Left colon (tissue), 2 donors: ENCODE data around the gene FOXL2NB. TPM values are rescaled to one million over a fixed set of nuclear protein-coding genes. Genes with fewer than 3 reads are reported as not detected.

ENCODE experiments used
- ATAC-seq: fragments of 200-7000 bp; cut with Tn5 transposase; one replicate; pipeline ENCODE4 v1.9.1; 2020; ENCODE audit warnings: mild to moderate bottlenecking, moderate library complexity
- DNase-seq, 2 donors: peaks; one replicate each; pipeline ENCODE4 v3.0.0-alpha.2; 2020
- intact Hi-C, 2 donors: fragments of 100-400 bp; cut with DNase I in 1 of 2; cut with micrococcal nuclease in 1 of 2; formaldehyde crosslinking; loops; one replicate each; pipeline versions ENCODE4 v1.11.2 to v1.14.0; 2022; cut with DNase I, micrococcal nuclease
- total RNA-seq, 2 donors: library from RNA; stranded (reverse); fragmentation: NEBNext Ultra II Directional; extraction: Animal tissue kit (Norgen Biotek cat#: 25700); gene quantifications; one replicate each; pipeline ENCODE4 v1.2.1, GENCODE V29; 2021
- donor health status: DM: no; HTN: no; CAD: no.
- donor health status: DM: yes; HTN: yes; CAD: no.

The FOXL2NB gene
- total RNA-seq, 2 donors from 2014 or later: not detected

DNA sequence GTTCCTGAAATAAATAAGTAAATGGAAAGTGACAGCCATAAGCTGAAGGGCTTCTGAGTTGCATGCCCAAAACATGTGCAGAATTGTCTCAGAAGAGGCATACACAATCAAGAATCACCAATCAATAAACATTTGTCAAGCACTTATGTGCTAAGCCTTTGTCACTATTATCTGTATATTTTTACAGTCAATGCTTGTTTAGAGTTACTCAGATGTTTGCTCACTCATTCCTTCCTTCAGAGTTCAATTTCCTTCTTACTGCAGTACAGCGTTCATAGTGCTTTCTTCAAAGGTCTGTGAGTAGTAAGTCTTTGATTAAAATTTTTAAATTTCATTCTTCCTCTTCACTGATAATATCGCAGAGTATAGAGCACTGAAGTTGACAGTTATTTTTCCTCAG is 17.2 kb downstream of the FOXL2NB start:
- intact Hi-C loops: no loop called here
- ATAC-seq (no peak), DNase-seq (no peak)

DNA sequence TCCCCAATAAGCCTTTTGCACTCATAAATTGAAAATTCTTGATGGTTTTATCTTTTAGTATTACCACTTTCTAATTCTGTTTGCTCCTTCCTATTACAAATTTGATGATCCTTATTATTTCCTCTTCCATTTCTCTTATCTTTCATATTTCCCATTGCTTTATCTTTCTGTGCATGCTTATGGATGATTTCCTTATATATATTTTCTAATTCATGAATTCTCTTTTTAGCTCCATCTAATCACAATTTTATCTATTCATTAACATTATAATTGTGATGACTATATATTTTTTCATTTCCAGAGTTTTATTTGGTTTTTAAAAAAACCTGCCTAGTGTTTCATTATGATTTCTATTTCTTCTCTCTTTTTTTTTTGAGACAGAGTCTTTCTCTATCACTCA is 17.9 kb downstream of the FOXL2NB start:
- ATAC-seq: no peak
- intact Hi-C loops: no loop called here
- DNase-seq: no peak

DNA sequence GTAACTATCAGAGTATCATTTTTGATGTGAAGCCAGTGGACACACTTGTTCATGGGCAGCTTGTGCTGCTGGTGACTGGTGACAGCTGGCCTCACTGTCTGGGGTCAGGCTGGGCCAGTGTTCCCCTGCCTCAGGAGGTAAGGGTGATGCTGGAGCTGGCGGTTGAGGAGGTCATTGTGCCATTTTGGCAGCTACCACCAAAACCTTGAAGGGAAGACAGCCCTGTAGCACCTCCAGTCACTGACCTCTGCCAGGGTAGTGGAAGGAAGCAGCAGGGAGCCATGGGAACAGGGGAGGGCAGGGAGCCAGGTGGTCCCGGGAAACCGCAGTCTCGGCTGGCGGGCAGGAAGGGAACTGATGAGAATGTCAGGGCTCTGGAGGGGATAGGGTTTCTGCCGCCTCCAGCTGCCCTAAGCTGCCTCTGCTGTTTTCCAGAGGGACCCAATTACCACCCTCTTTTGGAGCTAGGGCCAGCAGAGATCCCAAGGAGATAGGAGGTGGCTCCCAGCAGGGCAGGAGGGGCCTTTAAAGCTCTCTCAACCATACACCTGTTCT is 24.8 kb downstream of the FOXL2NB start:
- DNase-seq (no peak), ATAC-seq (no peak)
- intact Hi-C loops: no loop called here

DNA sequence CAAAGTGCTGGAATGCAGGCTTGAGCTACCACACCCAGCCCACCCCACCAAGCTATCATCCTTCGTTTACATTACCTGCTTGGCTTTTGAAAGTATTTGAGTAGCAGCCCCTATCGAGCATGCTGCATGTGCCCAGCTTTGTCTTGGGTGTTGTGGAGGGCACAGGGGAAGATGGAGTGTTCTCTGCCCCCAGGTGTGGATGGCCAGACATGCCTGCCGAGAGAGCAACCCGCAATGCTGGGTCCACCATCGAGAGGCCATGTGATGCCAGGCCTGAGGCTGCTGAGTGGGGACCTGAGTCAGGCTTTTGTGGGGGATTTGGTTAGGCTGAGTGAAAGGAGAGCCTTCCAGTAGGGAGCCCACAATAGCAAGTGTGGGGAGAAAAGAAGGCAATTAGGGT is 25.9 kb downstream of the FOXL2NB start:
- ATAC-seq (no peak), DNase-seq (no peak)
- intact Hi-C loops: no loop called here

DNA sequence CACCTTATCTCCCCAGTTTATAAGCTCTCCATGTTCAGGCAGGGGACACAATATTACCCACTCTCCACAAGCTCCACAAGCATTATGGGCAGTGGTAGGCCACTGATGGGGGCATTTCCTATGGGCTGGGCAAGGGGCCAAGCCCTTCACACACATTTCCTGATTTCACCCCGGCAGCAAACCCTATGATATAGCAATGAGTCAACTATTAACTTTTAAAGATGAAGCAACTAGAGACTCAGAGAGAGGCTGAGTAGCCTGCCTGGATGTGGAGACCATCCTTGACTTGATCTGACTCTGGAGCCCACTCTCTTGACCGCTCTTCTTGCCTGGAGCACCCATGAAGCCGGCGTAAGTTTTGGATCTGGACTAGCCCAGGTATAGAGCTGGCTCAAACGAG is 27.4 kb downstream of the FOXL2NB start:
- peak; percentile 70 for ATAC-seq
- intact Hi-C loops: no loop called here
- peak in 1 of 2 donors; percentile 21 for DNase-seq

DNA sequence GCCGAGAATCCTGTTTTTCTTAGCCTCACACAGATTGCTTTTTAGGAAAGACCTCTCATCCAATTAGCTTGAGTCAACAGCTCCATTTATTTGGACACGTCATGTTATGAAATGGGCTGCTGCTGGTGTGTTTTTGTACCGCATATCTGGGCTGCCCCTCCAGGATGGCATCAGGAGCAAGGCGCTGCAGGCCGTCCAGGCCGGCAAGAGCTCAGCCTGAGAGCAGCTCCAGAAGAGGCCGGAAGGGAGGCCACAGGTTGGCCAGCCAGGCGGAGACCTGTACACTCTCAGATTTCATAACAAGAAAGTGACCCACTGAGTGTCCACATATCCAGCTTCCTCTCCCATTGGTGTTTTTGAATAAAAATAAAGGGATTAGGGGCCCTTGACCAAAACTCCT is 28.3 kb downstream of the FOXL2NB start:
- DNase-seq (no peak), ATAC-seq (no peak)
- intact Hi-C loops: no loop called here

DNA sequence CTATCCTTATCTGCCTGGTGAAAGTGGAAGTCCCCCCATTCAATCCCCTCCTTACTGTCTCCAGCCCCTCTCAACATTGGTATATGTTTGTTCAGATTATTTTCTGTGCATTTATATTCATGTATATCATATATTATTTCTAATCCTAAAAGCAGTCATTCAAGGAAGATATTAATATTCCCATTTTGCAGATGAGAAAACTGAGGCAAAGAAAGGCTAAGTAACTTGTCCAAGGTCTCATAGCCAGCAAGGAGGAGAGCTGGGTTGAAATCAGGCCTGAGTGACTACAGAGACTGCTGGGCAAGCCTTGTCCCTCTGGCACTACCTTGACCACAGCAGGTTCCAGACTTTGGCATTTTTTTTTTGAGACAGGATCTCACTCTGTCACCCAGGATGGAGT is 29.0 kb downstream of the FOXL2NB start:
- intact Hi-C loops: no loop called here
- no peak for DNase-seq
- ATAC-seq: no peak

DNA sequence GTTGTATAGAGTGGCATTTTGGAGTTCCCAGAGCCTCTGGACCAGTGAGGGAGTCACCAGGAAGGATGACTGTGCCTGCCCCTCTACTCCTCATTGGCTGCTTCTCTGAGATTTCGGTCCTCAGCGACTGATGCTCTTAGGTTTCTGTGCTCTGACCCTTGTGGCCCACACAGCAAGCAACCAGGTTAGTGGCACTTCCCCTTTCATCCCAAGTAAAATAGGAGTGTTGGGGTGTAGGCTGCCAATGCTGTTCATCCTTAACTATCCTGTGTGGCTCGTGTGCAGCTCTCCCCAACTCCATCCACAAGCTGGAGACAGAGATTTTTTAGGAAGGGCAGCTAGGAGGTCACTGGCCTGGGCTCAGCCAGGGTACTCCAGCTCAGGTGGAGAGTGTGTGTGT is 37.8 kb downstream of the FOXL2NB start:
- ATAC-seq (no peak), DNase-seq (no peak)
- intact Hi-C loops: no loop called here

DNA sequence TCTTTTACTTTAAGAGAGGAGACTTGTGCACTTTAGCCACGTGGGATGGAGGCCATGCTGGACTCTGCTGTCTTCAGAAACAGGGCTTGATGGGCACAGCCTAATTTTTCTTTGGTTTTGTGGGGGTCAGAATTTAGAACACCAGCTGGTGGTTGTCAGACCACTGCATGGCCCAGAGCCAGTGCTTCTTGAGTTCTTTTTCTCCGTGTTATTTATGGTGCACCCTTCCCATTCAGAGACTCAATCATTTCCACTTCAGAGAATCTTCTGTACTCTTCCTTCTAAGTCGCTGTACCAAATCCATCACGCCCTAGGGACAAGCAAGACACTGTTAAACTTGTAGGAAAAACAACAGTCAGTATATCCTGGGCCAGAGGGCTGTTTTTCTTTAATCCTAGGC is 38.9 kb downstream of the FOXL2NB start:
- no peak for ATAC-seq
- intact Hi-C loops: no loop called here
- no peak for DNase-seq

DNA sequence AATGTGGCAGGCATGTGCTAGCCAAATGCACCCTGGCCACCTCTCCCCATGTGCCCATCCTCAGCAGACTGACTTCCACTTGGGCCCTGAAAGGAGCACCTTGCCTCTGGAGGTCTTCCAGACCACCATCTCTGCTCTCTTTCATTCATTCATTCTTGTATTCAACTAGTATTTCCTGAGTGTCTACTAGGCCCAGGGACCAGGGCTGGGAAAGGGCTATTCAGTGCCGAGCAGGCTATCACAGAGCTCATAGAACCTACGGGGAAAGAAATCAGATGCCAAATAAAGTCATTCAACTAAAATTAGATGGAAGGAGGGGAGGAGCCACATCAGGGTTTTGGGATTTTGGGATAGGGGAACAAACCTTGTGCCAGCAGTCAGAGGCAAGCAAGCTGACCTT is 40.2 kb downstream of the FOXL2NB start:
- intact Hi-C loops: no loop called here
- DNase-seq (no peak), ATAC-seq (no peak)

DNA sequence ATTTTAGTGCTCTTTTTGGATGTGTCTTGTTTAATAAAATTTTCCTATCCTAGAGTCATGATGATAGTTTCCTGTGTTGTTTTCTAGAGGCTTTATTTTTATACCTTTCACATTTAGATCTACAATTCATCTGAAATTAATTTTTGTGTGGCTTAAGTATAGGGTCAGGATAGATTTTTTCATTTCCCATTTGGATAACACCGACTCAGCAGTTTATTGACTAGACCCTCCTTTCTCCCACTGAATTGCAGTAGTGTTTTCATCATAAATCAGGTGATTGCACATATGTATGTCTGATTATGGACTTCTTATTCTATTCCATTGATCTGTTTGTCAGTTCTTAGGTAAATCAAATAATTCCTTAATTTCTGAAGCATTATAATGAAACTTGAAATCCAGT is 48.7 kb downstream of the FOXL2NB start:
- intact Hi-C loops: no loop called here
- DNase-seq (no peak), ATAC-seq (no peak)

Other genes starting within 250 kb of the FOXL2NB start
- gene PIK3CB, start 112.3 kb upstream of the FOXL2NB start, total RNA-seq: 10 to 100 TPM; 54.9 to 55.9 TPM
- not detected for gene FOXL2, start 80 bp upstream of the FOXL2NB start, total RNA-seq
- gene PRR23A, start 59.1 kb downstream of the FOXL2NB start, total RNA-seq: not detected
- gene PRR23B, start 73.7 kb downstream of the FOXL2NB start, total RNA-seq: not detected
- not detected for gene PRR23C, start 97.7 kb downstream of the FOXL2NB start, total RNA-seq